ENCODE measurements around the gene TRAPPC10.

The TRAPPC10 gene

DNA sequence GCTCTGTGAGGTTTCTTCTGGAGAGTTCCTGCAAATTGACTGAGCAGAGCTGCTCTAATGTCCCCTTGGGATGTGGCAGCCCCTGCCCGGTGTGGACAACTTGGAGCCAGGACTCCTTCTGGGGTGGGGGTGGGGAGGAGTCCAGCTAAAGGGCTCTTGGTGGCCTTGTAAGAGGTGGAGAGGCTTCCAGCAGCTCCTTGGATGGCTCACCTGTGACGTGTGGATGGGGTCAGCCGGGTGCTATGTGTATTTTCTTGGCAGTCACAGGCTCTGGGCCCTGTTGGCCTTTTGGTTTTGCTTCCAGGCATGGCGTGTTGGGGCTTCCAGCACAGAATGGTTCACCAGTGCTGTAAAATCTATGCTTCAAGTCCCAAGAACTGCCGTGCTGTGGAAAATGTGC, 38.2 kb downstream of the TRAPPC10 start:
- Histone ChIP-seq H3K79me2 (ENCODE audit: control insufficient read depth, low read length) (peaks cover 48% of the 10 kb centered on the region), H3K36me3 (ENCODE audit: control insufficient read depth, low read length) (peaks cover 22% of the 10 kb centered on the region), H3K4me1 (ENCODE audit: control insufficient read depth, low read length) (no peaks in the 10 kb centered on the region), H3F3A (ENCODE audit: control insufficient read depth, insufficient read depth) (no peaks in the 10 kb centered on the region), H3K27ac (ENCODE audit: low read depth, low read length) (no peak overlapping the region), H4K20me1 (ENCODE audit: control insufficient read depth, insufficient read depth, low read depth, low read length) (0 out of 2 replicates have a peak, but pooled peaks cover 3% of the 10 kb centered on the region), H3K9me2 (replicated peaks; ENCODE audit: control insufficient read depth, low read length) (no peaks in the 10 kb centered on the region), H3K4me2 (ENCODE audit: low read length) (no peak overlapping the region), H3K9me3 (ENCODE audit: control insufficient read depth, insufficient read depth, low read length) (no peaks in the 10 kb centered on the region), H3K27me3 (ENCODE audit: control insufficient read depth, low read length) (no peaks in the 10 kb centered on the region), H3K4me3 (ENCODE audit: low read length) (no peak overlapping the region)
- TF ChIP-seq, protein P1, sequence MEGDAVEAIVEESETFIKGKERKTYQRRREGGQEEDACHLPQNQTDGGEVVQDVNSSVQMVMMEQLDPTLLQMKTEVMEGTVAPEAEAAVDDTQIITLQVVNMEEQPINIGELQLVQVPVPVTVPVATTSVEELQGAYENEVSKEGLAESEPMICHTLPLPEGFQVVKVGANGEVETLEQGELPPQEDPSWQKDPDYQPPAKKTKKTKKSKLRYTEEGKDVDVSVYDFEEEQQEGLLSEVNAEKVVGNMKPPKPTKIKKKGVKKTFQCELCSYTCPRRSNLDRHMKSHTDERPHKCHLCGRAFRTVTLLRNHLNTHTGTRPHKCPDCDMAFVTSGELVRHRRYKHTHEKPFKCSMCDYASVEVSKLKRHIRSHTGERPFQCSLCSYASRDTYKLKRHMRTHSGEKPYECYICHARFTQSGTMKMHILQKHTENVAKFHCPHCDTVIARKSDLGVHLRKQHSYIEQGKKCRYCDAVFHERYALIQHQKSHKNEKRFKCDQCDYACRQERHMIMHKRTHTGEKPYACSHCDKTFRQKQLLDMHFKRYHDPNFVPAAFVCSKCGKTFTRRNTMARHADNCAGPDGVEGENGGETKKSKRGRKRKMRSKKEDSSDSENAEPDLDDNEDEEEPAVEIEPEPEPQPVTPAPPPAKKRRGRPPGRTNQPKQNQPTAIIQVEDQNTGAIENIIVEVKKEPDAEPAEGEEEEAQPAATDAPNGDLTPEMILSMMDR (IDR thresholded peaks at IDR 0.05; ENCODE audit: low read depth, low read length, poor library complexity, severe bottlenecking): no peak
- no peak for TF ChIP-seq EZH2phosphoT487 (IDR thresholded peaks at IDR 0.05; ENCODE audit: borderline replicate concordance, low read length)

DNA sequence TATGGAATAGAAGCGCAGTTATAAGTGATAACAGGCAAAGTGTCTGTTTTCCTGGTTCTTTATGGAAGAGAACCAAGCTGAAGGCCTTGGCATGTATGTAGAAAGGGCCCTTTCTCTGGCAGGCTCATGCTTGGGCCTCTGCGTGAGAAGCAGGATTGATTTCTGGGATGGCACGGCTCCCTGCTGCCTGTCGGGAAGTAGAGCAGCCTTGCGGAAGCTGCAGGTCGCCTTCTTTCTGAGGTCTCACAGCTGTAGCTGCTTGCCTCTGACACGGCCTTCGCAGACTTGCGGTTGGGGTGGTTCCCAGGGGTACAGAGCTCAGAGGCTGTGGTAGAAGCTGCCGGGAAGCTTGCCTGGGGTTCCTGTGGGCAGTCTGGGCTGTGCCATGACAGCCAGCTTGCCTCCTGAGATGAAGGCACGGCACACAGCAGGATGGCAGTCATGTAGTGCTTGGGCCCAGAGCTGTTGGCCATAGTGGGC, 39.4 kb downstream of the TRAPPC10 start:
- H3K79me2 ChIP-seq (ENCODE audit: control insufficient read depth, low read length): peaks cover 48% of the 10 kb centered on the region

DNA sequence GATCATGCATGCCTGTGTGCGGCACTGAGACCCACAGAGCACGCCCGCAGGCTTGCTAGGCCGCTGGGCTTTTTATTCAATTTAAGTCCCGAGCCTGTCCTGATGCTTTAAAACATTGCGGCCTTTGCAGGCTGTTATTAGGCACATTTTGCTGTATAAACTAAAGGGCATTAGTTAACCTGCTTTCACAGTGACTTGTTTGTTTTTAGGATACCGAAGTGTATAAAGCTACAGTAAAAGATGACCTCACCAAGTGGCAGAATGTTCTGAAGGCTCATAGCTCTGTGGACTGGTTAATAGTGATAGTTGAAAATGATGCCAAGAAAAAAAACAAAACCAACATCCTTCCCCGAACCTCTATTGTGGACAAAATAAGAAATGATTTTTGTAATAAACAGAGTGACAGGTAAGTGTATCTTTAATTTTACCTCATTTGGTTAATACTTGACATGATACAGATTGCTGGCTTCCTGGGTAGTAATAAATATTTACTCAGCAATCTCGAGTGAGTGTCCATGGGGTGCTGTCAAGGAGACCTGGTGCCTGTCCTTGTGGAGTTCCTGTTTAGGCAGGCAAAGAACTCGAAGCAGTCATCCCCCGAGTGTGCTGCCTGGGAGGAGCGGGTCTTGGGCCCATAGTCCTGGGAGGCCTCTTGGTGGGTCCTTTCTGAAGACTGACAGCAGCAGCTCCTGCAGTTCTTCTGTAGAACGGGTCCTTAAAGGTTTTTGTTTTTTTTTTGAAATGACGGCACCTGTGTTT, 40.1 kb downstream of the TRAPPC10 start:
- Histone ChIP-seq H3K9me2 (replicated peaks; ENCODE audit: control insufficient read depth, low read length) (no peaks in the 10 kb centered on the region), H3K4me1 (ENCODE audit: control insufficient read depth, low read length) (no peaks in the 10 kb centered on the region), H3K4me2 (ENCODE audit: low read length) (no peak overlapping the region), H3K9me3 (ENCODE audit: control insufficient read depth, insufficient read depth, low read length) (no peaks in the 10 kb centered on the region), H4K20me1 (ENCODE audit: control insufficient read depth, insufficient read depth, low read depth, low read length) (0 out of 2 replicates have a peak, but pooled peaks cover 3% of the 10 kb centered on the region), H3K79me2 (ENCODE audit: control insufficient read depth, low read length) (peaks cover 48% of the 10 kb centered on the region), H3K36me3 (ENCODE audit: control insufficient read depth, low read length) (peaks cover 38% of the 10 kb centered on the region), H3K4me3 (ENCODE audit: low read length) (no peak overlapping the region), H3K27ac (ENCODE audit: low read depth, low read length) (no peak overlapping the region), H3F3A (ENCODE audit: control insufficient read depth, insufficient read depth) (no peaks in the 10 kb centered on the region), H3K27me3 (ENCODE audit: control insufficient read depth, low read length) (no peaks in the 10 kb centered on the region)
- no peak for TF ChIP-seq EZH2phosphoT487 (IDR thresholded peaks at IDR 0.05; ENCODE audit: borderline replicate concordance, low read length)
- TF ChIP-seq, protein P1 (IDR thresholded peaks at IDR 0.05; ENCODE audit: low read depth, low read length, poor library complexity, severe bottlenecking): no peak

More for the DNA sequence above, 39.4 kb downstream of the TRAPPC10 start:
- Histone ChIP-seq H3K4me3 (ENCODE audit: low read length) (no peak overlapping the region), H3F3A (ENCODE audit: control insufficient read depth, insufficient read depth) (no peaks in the 10 kb centered on the region), H3K36me3 (ENCODE audit: control insufficient read depth, low read length) (peaks cover 34% of the 10 kb centered on the region), H3K9me3 (ENCODE audit: control insufficient read depth, insufficient read depth, low read length) (no peaks in the 10 kb centered on the region), H3K27ac (ENCODE audit: low read depth, low read length) (no peak overlapping the region), H3K27me3 (ENCODE audit: control insufficient read depth, low read length) (no peaks in the 10 kb centered on the region), H3K9me2 (replicated peaks; ENCODE audit: control insufficient read depth, low read length) (no peaks in the 10 kb centered on the region), H3K4me1 (ENCODE audit: control insufficient read depth, low read length) (no peaks in the 10 kb centered on the region), H4K20me1 (ENCODE audit: control insufficient read depth, insufficient read depth, low read depth, low read length) (0 out of 2 replicates have a peak, but pooled peaks cover 3% of the 10 kb centered on the region), H3K4me2 (ENCODE audit: low read length) (no peak overlapping the region)
- TF ChIP-seq, protein P1 (IDR thresholded peaks at IDR 0.05; ENCODE audit: low read depth, low read length, poor library complexity, severe bottlenecking): no peak
- no peak for TF ChIP-seq EZH2phosphoT487 (IDR thresholded peaks at IDR 0.05; ENCODE audit: borderline replicate concordance, low read length)
